ENCODE measurements around the gene AFF4.
A peak's percentile ranks its signal among the peaks of the same experiment; 100 is the strongest.

AFF4 gene

DNA sequence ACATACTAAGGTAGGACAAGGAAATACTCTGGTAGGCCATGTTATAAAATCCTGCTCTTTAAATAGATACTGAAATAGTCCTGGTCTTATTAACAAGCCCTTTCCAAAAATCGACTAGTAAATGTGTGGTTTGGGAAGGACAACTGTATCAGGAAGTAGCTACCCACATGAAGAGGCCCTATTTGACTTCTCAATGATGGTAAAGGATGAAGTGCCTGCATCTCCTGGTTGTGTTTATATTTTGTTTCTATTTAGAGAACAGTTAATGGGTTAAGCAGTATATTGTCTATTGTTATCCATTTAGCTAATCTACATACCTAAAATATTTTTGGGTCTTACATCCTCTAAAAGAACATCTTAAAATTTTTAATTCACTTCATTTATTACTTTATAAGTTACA lies 109.6 kb downstream of the AFF4 start:
- DNase-seq: no peak

GRCh38 chr5:132853323-132853722 lies 110.1 kb downstream of the AFF4 start:
- DNase-seq: no peak

GRCh38 chr5:132850066-132850465 lies 113.4 kb downstream of the AFF4 start:
- DNase-seq: no peak

GRCh38 chr5:132849347-132849746 lies 114.1 kb downstream of the AFF4 start:
- DNase-seq: no peak

DNA sequence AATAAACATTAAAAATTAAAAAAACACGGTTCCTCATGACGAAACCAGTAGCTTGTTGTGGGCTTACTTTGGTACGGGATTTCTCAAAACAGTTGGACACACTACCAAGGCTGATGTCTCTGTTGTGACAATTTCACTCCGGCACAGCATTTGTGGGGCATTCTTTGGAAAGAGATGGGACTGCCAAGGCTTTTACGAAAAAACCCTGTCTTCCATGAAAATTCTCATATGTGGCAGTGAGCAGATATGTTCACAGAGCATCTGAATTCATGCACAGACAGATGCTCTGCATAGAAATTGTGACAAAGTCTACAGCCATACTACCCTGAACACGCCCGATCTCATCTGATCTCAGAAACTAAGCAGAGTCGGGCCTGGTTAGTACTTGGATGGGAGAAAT lies 115.2 kb downstream of the AFF4 start:
- no peak for DNase-seq

DNA sequence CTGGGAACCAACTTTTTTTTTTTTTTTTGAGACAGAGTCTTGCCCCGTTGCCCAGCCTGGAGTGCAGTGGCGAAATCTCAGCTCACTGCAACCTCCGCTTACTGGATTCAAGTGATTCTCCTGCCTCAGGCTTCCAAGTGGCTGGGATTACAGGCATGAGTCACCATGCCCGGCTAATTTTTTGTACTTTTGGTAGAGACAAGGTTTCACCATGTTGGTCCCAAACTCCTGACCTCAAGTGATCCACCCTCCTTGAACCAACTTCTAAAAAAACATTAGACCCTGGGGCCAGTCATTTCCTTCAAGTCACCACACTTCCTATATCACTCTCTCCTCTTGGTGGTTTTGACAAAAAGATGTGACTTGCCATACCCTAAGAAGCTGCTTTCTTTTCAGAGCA lies 122.1 kb downstream of the AFF4 start:
- DNase-seq: no peak

DNA sequence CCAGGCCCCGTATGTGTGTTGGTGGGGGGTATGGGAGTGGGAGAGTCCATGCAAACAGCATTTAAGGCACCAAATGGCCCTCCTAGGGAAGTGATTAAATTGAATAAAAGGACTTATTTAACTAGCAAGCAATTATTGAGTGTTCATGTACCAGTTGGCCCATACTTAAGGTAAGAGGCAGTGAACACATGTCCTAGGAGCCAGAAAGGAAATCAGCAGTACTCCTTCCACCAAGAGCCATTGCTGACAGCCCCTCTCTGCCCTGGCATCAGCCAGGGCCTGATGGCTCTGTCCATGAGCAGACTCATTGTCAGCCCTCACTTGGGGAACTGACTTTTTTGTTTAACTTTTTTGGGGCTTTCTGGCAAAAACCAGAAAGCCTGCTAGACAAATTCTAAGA lies 122.5 kb downstream of the AFF4 start:
- DNase-seq: no peak

DNA sequence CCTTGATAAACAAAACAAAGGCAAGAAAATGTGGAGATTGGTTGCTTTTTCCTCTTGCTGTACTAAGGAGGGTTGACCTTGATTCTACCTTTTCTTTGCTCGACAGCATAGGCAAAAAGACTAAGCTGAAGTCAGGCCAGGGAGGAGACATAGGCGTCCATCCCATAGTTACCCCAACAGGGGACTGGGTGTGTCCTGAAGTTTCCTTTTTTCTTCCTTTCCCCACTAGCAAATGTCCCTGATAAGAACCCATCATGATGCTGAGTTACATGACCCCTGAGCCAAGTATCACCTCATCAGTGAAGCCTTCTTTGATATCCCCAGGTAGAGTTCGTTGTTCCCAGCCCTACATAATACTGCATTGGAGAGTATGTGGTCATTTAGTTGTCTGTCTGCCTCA lies 123.1 kb downstream of the AFF4 start:
- no peak for DNase-seq

GRCh38 chr5:132839426-132840301 lies 123.8 kb downstream of the AFF4 start:
- no peak for DNase-seq

GRCh38 chr5:132838516-132839282 lies 124.7 kb downstream of the AFF4 start:
- DNase-seq: no peak

- DNase-seq: no peak
These were observed 125.6 kb downstream of the AFF4 start for GRCh38 chr5:132837868-132838267.

GRCh38 chr5:132836852-132837251 lies 126.6 kb downstream of the AFF4 start:
- DNase-seq: no peak

DNA sequence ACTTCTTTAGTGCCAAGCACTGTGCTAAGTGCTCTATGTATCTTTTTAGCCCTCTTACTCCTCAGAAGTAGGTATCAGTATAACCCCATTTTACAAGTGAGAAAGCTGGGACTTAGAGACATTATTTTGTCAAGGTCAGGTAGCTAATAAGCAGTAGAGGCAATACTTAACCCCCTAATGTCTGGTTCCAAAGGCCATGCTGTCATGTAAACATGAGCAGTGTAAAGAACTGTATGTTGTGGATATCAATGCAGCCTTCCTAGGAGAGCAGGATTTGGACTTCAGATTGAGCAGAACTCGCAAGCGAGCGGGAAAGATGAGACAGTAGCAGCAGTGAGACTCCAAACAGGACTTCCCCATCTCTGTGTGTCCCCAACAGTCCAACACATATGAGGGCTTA lies 129.4 kb downstream of the AFF4 start:
- no peak for DNase-seq

GRCh38 chr5:132832612-132833011 lies 130.8 kb downstream of the AFF4 start:
- DNase-seq: no peak

DNA sequence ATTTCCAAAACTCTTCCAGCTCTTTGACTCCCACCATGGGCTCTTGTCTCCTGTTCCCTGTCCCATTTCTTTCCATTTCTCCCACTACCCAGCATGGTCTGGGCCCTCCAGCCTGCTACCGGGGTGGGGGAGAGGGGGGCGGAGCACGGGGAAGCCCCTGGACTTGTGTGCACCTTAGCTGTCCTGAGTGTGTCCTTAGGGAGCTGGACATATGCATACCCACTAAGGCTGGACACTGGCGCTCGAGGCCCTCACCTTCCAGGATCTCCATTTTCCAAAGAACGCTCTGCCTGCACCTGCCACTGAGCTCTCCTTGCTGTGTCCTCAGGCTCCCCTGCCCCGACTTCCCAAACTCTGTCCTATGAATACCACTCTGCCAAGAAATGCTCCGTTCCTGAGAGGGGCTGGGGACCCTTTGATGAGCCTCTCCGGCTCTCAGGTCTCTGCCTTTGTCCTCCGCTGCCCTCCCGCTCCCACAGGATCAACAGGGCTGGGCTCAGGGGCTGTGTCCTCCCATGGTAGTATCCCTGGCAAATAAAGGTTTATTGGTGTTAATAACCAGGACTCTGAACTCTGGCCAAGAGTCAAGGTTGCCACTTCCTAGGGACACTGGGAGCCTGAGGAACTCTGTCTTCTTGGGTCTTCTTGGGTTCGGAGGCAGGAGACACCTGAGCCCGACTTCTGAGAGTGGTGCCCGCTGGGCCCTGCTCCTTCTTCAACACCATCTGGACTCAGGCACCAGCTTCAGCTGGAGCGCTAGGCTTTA lies 132.2 kb downstream of the AFF4 start:
- no peak for DNase-seq

GRCh38 chr5:132830436-132831094 lies 132.9 kb downstream of the AFF4 start, which contains the start of gene SHROOM1:
Gene SHROOM1, minus strand, starts transcription at chr5:132830647. Its CDS starts 4,507 bp downstream, at chr5:132826140.
- no peak for DNase-seq

DNA sequence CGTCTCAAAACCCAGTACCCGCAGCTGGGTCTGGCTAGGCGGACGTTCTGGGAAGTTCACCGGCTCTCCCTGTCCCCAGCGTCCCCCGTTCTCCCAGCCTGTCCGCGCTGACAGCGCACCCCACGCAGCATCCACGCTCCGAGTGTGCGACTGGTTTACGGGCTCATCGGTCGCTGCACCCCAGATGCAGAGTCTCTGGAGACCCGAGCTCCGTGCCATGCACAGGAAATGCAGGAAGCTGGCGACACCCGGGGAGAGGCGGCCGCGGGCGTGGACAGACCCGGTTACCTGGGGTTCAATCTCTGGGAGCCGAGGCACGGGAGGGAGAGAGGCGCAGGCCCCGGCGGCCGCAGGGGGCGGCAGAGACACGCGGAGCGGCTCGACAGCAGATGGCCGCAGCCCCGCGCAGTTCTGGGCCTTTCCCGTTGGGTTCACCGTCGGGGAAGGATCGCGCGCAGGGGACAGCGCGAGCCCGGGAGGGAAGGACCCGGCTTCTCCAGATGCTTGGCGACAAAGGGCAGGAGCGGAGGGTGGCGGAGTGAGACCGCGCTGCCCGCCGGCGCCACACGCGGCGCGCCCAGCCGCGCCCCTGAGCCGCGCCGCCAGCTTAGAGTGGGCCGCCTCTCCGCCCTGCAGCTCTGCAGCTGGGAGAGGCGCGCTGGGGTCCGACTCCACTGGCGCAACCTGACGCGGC lies 133.5 kb downstream of the AFF4 start:
- DNase-seq: peak; percentile 75

DNA sequence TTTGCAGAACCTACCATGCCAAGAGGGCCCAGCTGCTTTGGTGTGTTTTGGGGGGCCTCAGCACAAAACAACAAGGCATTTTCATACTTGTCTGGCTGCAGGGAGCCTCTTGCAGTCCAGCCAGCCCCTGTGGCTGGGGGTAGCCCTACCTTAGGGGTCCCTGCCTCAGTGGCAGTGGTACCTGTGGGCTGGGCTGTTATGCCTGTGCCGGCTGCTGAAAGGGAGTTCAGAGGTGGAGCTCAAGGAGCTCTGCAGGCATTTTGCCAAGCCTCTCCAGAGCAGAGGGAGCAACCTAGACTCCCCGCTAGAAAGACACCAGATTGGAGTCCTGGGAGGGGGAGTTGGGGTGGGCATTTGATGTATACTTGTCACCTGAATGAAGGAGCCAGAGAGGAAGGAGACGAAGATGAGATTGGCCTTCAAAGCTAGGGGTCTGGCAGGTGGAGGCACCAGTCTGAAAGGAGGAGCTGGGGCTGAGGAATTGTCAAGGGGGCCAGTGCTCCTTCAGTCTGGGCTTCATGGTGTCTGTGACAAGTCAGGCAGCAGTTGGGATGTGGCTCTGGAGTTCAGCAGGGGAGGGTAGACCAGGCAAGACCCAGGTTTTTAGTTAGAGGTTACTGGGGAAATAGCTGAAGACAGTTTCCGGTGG lies 134.5 kb downstream of the AFF4 start:
- no peak for DNase-seq

GRCh38 chr5:132827943-132828673 lies 135.3 kb downstream of the AFF4 start:
- DNase-seq: no peak

- no peak for DNase-seq
These were observed 136.9 kb downstream of the AFF4 start for GRCh38 chr5:132826424-132827082.

All from activated naive CD4-positive, alpha-beta T cell treated with Interleukin-2 at 50 U/mL for 16 hours (primary cell).